ENCODE measurements around the gene PTPN1.
A peak's percentile ranks its signal among the peaks of the same experiment; 100 is the strongest.
"Not testable (repeated sequence)": the region's sequence is repeated elsewhere in the genome, so short reads cannot be mapped to it uniquely, and the experiment has no call there.

PTPN1 gene

GRCh38 chr20:50620459-50620858, 110.3 kb downstream of the PTPN1 start:
- DNase-seq, result not testable (repeated sequence)

GRCh38 chr20:50621068-50621665, 111.0 kb downstream of the PTPN1 start:
- no peak for DNase-seq

- DNase-seq, result no peak
These were observed 114.3 kb downstream of the PTPN1 start for GRCh38 chr20:50624351-50625016.

- no peak for DNase-seq
These were observed 115.9 kb downstream of the PTPN1 start for GRCh38 chr20:50625986-50626677.

GRCh38 chr20:50627747-50628146, 117.6 kb downstream of the PTPN1 start:
- DNase-seq, result peak; percentile 11

GRCh38 chr20:50628332-50628731, 118.1 kb downstream of the PTPN1 start:
- peak; percentile 59 for DNase-seq

GRCh38 chr20:50628853-50629669, 118.9 kb downstream of the PTPN1 start:
- no peak for DNase-seq

- DNase-seq, result no peak
These were observed 119.5 kb downstream of the PTPN1 start for GRCh38 chr20:50629670-50630045.

GRCh38 chr20:50630578-50631263, 120.5 kb downstream of the PTPN1 start:
- no peak for DNase-seq

- DNase-seq, result no peak
These were observed 122.1 kb downstream of the PTPN1 start for GRCh38 chr20:50632236-50632635.

GRCh38 chr20:50632701-50633100, 122.5 kb downstream of the PTPN1 start:
- DNase-seq, result no peak

GRCh38 chr20:50633361-50633760, 123.2 kb downstream of the PTPN1 start:
- no peak for DNase-seq

GRCh38 chr20:50634191-50634590, 124.0 kb downstream of the PTPN1 start:
- DNase-seq, result no peak

Measured in retina (tissue), 1 donor.